Epithelial cell of prostate (primary cell): ENCODE data around the gene KLHL29.

Experiments
- DNase-seq: peaks from one replicate; pipeline ENCODE4 v3.0.0-alpha.2; 2011; ENCODE audit warnings: low read depth, low spot score
- H3K27ac ChIP-seq: fragments of 450-650 bp; 2 replicates; pipeline ENCODE4 v1.5.1; 2017; ENCODE audit warnings: mild to moderate bottlenecking

The KLHL29 gene

GRCh38 chr2:23366720-23367119 is 18.3 kb upstream of the KLHL29 start:
- no peak for DNase-seq
- no peak overlapping the region for H3K27ac ChIP-seq

DNA sequence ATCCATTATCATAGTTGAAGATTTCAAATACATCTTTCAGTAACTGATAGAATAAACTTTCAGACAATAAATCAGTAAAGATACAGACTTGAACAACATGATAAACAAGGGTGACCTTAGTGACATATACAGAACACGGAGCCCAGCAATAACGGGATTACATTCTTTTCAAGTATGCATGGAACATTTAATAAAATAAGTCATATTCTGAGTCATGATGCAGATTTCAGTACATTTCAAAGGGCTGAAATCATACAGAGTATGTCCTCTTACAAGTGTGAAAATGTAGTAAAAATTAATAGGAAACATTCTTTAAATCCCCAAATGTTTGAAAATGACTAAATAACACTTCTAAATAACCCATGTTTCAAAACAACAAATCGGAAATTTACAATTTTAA is 17.2 kb upstream of the KLHL29 start:
- H3K27ac ChIP-seq = peak overlapping the region; percentile 20
- DNase-seq = no peak

- no peak for DNase-seq
- H3K27ac ChIP-seq = no peak overlapping the region
Measured at GRCh38 chr2:23373666-23374065, 11.3 kb upstream of the KLHL29 start.

- no peak overlapping the region for H3K27ac ChIP-seq
- no peak for DNase-seq
Measured at GRCh38 chr2:23375448-23375847, 9.5 kb upstream of the KLHL29 start.

DNA sequence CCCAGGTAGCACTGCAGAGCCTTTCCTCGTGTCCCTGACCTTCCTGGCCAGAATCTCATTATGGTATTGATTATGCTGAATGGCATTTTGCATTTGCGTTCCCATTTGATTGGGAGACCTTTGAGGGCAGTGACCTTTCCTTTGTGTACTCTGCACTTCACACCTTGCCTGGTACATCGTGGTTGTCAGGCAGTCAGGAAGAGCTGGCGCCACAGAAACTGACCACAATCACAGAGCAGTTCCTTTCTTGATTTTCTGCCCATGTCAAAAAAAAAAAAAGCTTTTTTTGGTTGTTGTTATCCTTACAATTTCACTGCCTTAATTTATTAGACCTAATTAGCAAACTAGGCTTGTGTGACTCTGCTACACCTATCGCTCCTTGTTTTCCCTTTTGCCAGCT is 8.9 kb upstream of the KLHL29 start:
- DNase-seq = no peak
- H3K27ac ChIP-seq = no peak overlapping the region

- H3K27ac ChIP-seq = no peak overlapping the region
- no peak for DNase-seq
Measured at GRCh38 chr2:23376972-23377371, 8.0 kb upstream of the KLHL29 start.

GRCh38 chr2:23377771-23378170 is 7.2 kb upstream of the KLHL29 start:
- no peak for DNase-seq
- H3K27ac ChIP-seq = peak overlapping the region; percentile 61

DNA sequence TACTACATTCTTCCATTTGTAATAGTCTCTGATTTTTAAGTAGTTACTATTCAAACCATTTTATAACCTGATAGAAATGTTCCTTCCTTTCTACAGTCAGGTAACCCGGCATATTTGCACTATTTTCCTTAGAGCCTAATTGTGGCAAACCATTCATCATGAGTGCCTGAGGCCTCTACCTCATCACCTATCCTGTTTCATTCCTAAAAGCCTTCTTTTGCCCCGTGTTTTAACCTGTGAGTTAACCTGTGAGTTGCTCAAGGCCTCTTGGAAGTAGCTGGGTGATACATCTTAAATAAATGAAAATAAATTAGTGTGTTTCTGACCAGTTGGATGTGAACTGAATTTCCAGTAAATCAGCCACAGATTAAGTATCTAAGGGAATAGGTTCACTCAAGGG is 6.5 kb upstream of the KLHL29 start:
- DNase-seq = no peak
- H3K27ac ChIP-seq = peak overlapping the region; percentile 61

- H3K27ac ChIP-seq = peak overlapping the region; percentile 61
- no peak for DNase-seq
Measured at GRCh38 chr2:23379220-23379695, 5.7 kb upstream of the KLHL29 start.

DNA sequence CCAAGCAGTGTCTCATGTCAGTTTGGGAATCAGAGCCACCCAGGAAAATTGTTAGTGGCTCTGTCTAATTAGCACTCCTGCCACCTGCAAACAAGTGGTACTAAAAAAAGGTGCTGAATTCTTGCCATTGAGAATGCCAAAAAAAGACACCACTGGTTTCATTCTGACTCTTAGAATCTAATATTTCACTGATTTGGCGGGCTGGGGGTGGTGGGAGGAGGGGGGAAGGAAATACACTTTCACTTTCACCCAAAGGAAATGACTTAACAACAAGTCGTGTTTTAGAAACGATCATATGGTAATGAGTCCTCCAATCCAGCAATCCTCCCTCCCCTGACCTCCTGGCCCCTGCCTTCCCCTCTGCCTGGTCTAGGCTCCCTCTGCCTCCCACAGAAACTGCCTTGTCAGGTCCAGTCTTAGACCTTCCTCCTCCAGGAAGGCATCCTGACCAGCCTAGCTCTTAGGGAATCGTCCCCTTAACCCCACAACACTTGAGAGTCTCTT is 4.4 kb upstream of the KLHL29 start:
- no peak for DNase-seq
- peak overlapping the region; percentile 67 for H3K27ac ChIP-seq

- peak; percentile 74 for DNase-seq
Measured at GRCh38 chr2:23381084-23381483, 3.9 kb upstream of the KLHL29 start.

GRCh38 chr2:23381485-23381884 is 3.5 kb upstream of the KLHL29 start:
- peak overlapping the region; percentile 67 for H3K27ac ChIP-seq
- no peak for DNase-seq

More at GRCh38 chr2:23381084-23381483, 3.9 kb upstream of the KLHL29 start:
- H3K27ac ChIP-seq = peak overlapping the region; percentile 67

DNA sequence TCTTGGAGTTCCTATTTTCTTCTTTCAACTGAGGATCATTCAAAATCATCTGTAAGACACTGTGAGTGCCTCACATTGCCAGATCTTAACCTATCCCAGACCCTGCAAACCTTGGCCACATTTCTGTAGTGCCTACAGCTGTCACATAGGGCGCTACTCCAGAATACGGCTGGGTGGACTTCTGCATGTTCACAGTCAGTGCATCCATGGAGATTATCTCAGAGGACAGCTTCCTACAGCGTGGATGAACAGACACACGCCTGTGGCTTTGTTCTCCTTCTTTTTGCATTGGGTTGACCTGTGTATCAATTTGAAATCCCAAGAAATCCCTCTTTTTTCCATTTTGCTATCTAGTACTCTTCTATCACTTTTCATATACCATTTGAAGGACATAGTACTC is 1.9 kb upstream of the KLHL29 start:
- H3K27ac ChIP-seq = no peak overlapping the region
- no peak for DNase-seq

GRCh38 chr2:23385351-23385747 is 370 bp downstream of the KLHL29 start:
- no peak for DNase-seq
- peak overlapping the region; percentile 33 for H3K27ac ChIP-seq

- H3K27ac ChIP-seq = peak overlapping the region; percentile 33
- DNase-seq = no peak
Measured at GRCh38 chr2:23385748-23386338, 864 bp downstream of the KLHL29 start.

- no peak for DNase-seq
- no peak overlapping the region for H3K27ac ChIP-seq
Measured at GRCh38 chr2:23386339-23387220, 1.6 kb downstream of the KLHL29 start.

DNA sequence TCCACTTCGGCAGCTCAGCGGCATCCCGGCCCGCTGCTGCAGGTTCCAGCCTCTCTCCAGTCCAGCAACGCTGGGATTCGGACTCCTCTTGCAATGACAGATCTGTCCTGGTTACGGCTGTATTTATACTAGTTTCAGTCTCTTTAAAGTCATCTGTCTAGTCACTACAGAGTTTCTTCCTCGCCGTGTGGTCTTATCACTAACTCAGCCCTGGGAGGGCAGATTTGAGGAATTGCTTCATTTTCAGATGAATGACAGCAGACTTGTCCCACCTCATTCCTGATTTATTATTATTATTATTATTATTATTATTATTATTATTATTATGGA is 2.2 kb downstream of the KLHL29 start:
- DNase-seq = no peak
- H3K27ac ChIP-seq = no peak overlapping the region

DNA sequence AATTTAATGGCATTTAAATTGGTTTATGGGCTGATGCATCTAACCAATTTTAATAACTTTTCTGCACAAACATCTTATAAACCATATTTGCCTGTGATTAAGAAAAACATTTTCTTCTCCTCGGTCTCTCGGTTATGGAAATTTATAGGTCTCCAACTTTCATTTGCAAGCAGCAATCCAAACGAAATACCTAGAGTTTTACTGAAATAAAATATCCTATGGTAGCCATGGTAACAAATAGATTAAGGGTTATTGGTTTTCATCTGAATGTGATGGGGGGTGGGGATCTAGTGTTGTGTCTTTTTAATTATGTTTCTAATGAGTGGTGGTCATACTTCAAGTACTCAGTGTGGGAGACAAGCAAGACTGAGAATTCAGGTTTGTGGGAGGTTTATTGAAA is 2.9 kb downstream of the KLHL29 start:
- DNase-seq = no peak
- no peak overlapping the region for H3K27ac ChIP-seq

DNA sequence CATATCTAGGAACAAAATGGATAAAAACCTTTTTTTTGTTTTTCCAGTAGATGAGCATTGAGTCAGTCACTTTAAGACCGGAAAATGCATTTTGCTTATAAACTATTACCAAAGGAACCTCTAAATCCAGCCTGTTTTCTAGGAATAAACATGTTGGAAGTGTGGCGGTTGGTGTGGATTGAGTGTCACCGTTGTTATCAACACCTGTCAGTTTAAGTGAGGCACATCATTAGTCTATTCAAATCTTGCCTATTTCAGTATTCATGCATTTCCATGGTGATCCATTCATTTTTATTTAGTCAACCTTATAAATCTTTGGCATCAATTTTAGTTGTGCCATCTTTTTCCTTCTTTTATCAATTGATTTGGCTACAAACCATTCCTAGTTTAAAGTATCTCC is 3.3 kb downstream of the KLHL29 start:
- H3K27ac ChIP-seq = no peak overlapping the region
- DNase-seq = no peak

DNA sequence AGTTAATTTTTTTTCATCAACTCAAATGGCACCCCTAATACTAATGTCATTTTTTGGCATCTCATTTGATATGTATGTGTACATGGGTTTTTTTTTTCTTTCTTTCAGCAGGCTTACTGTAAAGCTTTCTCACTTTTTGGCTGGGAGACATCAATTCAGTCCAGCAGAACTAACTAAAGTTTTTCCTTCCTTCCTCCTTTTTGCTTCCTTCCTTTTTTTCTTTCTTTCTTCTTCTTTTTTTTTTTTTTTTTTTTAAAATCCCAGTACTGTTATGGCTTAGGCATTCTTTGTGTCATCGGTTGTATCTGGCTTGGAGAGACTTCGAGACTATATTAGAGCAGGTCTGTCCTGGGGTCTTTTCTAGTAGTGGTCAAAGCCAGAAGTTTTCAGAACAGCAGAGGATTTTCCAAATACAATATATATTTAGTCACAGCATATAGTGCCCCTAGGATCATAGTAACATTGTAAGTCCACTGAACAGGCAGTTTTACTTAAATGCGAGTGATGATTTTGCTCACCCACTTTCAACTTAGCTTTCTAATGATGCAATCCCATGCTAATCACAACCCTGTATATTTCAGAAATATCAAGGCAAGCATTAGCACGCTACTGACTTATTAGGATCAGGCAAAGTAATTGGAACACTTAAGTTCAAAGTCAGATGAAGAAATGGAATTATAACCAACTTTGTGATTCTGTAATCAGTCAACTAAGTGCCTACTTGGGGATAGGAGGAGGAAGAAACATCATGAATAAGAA is 4.0 kb downstream of the KLHL29 start:
- no peak overlapping the region for H3K27ac ChIP-seq
- no peak for DNase-seq

DNA sequence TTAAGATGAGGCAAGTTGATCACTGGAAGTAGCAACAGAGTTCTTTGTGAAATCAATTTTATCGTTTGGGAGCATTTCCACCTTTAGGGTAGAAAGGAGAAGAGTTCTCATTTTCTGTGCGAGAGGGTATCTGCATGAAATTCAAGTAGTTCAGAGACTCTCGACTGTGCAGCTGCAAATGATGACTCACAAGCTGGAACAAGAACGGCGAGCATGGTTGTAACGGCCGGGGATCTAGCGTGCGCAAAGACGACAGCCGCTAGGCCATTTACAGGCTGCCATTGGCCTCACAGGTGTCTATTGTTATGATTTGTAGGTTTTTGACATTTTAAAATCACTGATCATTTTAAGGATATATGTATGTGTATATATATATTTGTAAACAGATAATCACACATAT is 5.2 kb downstream of the KLHL29 start:
- no peak for DNase-seq
- H3K27ac ChIP-seq = no peak overlapping the region
